ENCODE results near the gene RASSF5.
"Not testable (repeated sequence)": the region's sequence is repeated elsewhere in the genome, so short reads cannot be mapped to it uniquely, and the experiment has no call there.

RASSF5 gene

DNA sequence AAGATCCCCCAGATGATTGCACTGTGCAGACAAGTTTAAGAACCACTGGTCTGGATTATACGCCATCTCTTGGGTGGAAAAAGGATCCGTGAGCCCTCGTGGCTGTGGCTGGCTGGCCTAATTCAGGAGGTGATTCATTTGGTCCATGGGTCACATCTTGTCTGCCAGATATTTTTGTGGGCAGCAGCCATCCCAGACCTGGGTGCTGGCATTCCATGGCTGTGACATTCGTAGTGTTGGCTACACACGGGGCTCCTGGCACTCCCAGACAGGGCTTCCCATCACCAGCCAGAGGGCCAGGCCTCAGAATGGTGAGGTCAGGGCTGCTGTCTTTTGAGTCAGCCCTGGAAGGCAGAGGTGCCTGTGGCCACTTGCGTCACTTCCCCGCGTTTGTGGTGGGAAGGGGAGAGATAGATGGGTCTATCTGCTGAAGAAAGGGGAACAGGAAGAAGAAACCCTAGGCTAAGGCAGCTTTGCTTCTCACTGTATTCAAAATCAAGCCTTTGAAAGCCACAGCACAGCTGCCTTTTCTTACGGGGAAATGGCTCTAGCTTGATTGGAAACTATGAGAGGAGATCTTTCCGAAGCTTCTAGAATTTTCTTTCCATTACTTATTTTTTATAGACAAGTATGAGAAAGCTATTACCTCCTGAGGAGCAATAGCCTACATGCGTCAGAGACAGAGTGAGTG lies 72.6 kb downstream of the RASSF5 start:
- Histone ChIP-seq H3K4me1 (no peaks in the 10 kb centered on the region), H3K4me3 (ENCODE audit: low read depth, low read length) (no peak overlapping the region), H3K9me3 (no peaks in the 10 kb centered on the region), H3K27me3 (no peaks in the 10 kb centered on the region), H3K36me3 (no peaks in the 10 kb centered on the region)
- TF ChIP-seq, protein P1, sequence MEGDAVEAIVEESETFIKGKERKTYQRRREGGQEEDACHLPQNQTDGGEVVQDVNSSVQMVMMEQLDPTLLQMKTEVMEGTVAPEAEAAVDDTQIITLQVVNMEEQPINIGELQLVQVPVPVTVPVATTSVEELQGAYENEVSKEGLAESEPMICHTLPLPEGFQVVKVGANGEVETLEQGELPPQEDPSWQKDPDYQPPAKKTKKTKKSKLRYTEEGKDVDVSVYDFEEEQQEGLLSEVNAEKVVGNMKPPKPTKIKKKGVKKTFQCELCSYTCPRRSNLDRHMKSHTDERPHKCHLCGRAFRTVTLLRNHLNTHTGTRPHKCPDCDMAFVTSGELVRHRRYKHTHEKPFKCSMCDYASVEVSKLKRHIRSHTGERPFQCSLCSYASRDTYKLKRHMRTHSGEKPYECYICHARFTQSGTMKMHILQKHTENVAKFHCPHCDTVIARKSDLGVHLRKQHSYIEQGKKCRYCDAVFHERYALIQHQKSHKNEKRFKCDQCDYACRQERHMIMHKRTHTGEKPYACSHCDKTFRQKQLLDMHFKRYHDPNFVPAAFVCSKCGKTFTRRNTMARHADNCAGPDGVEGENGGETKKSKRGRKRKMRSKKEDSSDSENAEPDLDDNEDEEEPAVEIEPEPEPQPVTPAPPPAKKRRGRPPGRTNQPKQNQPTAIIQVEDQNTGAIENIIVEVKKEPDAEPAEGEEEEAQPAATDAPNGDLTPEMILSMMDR (IDR thresholded peaks at IDR 0.05; ENCODE audit: low read depth, low read length): no peak
- no peak for DNase-seq

DNA sequence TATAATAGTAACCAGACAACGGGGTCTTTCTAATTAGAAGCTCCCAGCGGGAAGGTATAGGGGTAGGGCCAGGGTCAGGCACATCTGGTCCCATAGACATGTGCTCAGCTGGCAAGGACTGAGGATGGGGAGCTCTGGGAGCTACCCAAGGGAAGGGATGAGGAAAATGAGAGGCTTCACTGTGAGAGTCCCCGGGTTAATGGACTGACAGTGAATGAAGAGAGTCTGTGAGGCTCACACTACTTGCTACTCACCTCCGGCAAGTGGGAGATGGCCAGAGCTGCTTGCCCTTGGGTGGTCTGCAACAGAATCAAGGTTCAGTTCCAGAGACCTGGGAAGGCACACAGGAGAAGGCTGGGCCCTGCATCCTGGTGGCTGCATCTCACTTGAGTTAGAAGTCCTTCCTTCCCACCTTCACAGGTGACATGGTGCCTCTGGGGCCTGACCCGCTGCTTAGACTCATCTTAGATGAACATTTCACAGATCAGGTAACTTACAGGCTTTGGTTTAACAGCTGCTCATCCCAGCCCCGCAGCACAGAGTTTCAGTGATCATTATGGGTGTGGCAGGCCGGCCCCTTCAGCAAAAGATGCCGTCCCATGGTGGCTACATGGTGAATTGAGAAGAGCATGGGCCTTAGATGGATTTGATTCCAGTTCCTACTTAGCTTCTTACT lies 73.2 kb downstream of the RASSF5 start:
- no peaks in the 10 kb centered on the region for H3K27me3 ChIP-seq
- no peak overlapping the region for H3K4me3 ChIP-seq (ENCODE audit: low read depth, low read length)
- no peaks in the 10 kb centered on the region for H3K4me1 ChIP-seq
- H3K9me3 ChIP-seq: no peaks in the 10 kb centered on the region
- no peaks in the 10 kb centered on the region for H3K36me3 ChIP-seq
- no peak for DNase-seq
- TF ChIP-seq, protein P1 (IDR thresholded peaks at IDR 0.05; ENCODE audit: low read depth, low read length): no peak

DNA sequence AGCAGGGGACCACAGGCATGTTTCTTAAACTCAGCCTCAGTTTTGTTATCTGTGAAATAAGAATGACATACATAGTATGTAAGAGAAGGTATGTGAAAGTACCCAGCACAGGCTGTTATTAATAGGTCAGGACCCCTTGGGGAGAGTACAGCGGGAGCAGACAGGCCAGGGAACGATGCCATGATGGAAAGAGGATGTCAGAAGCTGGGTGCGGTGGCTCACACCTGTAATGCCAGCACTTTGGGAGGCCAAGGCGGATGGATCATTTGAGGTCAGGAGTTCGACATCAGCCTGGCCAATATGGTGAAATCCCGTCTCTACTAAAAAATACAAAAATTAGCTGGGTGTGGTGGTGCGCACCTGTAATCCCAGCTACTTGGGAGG lies 73.8 kb downstream of the RASSF5 start:
- not testable (repeated sequence) for H3K4me3 ChIP-seq (ENCODE audit: low read depth, low read length); H3K27me3 ChIP-seq; H3K36me3 ChIP-seq; H3K4me1 ChIP-seq; DNase-seq; H3K9me3 ChIP-seq

DNA sequence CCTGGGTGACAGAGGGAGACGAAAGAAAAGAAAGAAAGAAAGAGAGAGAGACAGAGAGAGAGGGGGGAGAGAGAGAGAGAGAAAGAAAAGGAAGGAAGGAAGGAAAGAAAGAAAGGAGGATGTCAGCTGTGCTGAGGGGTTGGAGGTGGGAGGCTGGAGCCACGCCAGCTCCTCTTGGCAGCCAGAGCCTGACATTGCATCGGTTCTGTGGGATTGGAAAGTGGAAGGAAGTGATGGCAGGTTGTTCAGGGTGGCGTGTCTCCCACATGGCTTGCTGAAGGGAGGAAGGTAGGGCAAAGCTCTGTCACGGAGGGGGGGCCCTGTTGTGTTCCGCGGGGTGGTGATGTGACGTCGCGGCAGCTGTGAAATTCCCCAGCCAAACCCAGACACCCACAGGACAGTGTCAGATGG lies 74.2 kb downstream of the RASSF5 start:
- H3K9me3 ChIP-seq: no peaks in the 10 kb centered on the region
- no peaks in the 10 kb centered on the region for H3K36me3 ChIP-seq
- H3K27me3 ChIP-seq: no peaks in the 10 kb centered on the region
- TF ChIP-seq, protein P1 (IDR thresholded peaks at IDR 0.05; ENCODE audit: low read depth, low read length): no peak
- no peak for DNase-seq
- no peaks in the 10 kb centered on the region for H3K4me1 ChIP-seq
- H3K4me3 ChIP-seq (ENCODE audit: low read depth, low read length): no peak overlapping the region

DNA sequence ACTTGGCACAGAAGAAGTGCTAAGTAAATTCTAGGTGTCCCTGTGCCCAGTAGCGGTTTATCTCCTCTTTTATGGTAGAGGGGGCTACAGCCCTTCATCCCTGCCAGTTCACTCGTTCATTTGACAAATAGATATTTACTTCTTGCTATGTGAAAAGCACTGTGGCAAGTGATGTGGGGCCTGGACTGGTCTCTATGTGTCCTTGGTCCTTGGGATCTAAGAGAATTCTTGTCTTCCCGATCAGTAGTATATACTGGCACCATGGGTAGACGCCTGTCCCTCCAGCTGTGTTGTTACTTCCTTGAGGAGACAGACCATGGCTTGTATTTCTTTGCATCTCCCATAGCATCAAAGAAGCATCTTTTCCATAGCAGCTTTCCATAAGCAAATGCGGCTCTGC lies 75.2 kb downstream of the RASSF5 start:
- TF ChIP-seq, protein P1 (IDR thresholded peaks at IDR 0.05; ENCODE audit: low read depth, low read length): no peak
- Histone ChIP-seq H3K4me1 (no peaks in the 10 kb centered on the region), H3K9me3 (no peaks in the 10 kb centered on the region), H3K36me3 (no peaks in the 10 kb centered on the region), H3K4me3 (ENCODE audit: low read depth, low read length) (no peak overlapping the region), H3K27me3 (no peaks in the 10 kb centered on the region)
- DNase-seq: no peak

DNA sequence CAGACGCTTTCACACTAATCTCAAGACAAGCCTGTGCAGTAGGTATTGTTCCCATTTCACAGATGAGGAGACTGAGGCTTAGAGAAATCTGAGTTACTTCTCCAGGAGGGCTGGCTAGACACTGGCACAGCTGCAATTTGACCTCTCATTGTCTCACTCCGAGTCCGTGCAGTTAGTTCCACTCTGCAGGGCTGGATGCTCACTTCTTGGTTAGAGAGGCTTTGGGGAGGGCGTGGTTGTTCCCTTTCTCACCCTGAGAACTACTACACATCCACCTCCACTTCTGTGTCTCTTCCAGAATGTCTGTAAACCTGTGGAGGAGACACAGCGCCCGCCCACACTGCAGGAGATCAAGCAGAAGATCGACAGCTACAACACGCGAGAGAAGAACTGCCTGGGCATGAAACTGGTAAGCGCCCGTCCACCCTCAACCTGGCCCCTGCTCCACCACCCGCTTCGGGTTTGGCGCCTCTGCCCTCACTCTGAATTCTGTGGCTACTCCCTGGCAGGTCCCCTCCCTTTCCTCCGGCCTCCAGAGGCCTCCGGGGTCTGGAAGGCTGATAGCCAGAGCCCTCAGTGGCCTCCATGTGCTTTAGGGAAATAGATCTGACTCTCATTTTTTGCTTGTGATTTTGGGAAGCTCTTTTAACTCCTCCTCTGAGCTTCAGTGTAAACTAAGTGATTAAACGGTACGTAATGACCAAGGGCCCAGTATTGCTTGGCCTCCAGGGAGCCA lies 75.8 kb downstream of the RASSF5 start:
- no peaks in the 10 kb centered on the region for H3K9me3 ChIP-seq
- no peaks in the 10 kb centered on the region for H3K4me1 ChIP-seq
- H3K4me3 ChIP-seq (ENCODE audit: low read depth, low read length): no peak overlapping the region
- H3K36me3 ChIP-seq: no peaks in the 10 kb centered on the region
- TF ChIP-seq, protein P1 (IDR thresholded peaks at IDR 0.05; ENCODE audit: low read depth, low read length): no peak
- H3K27me3 ChIP-seq: no peaks in the 10 kb centered on the region
- DNase-seq: no peak
